Measurements from ENCODE around the gene NUBP2. TPM values are rescaled to one million over a fixed set of nuclear protein-coding genes. Genes with fewer than 3 reads are reported as not detected.

The NUBP2 gene
- total RNA-seq, 1 experiment from 2014 or later = 69.4 TPM

DNA sequence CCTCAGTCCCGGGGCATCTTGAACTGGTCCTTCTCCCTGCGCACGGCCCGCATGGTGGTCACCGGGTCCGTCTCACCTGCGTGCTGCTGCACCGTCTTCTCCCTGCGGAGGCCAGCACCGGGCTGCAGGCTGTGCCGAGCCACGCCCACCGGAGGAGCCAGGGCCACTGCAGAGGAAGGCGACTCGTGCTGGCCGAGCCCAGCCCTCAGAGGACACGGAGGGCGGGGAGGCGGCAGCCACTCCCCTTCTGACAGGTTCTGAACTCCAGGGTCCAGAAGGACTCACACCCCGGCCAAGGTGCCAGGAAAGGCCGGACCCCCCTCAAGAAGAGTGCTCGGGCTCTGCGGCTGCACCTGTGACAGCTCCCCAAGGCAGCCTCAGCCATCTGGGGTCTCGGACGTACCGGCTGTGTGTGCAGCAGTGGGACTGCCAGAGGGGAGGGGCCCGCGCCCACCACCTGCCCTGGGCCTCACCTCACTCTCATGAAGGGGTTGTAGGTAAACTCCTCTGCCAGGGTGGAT, 26.6 kb downstream of the NUBP2 start:
- no peak overlapping the region for H2BK15ac ChIP-seq (ENCODE audit: low read depth, low read length)
- H3K27ac ChIP-seq (ENCODE audit: insufficient read length, low read depth, low read length) = no peak overlapping the region
- Mint-ChIP-seq H3K9me3 (peaks cover 2 to 4% of the 10 kb centered on the region in 2 experiments; a peak in 2 of 5 replicates), H3K27ac (no peak overlapping the region), H3K27me3 (ENCODE audit: low read depth) (no peaks in the 10 kb centered on the region), H3K36me3 (ENCODE audit: insufficient read depth in 1 of 3, low read depth in 3 of 3) (peaks cover 15 to 37% (median 16%) of the 10 kb centered on the region in 3 experiments; a peak in 6 of 7 replicates), H3K4me1 (peaks cover 0 to 3% of the 10 kb centered on the region in 2 experiments; a peak in 2 of 4 replicates), H3K4me3 (no peak overlapping the region)
- H3K4ac ChIP-seq (ENCODE audit: low read depth, low read length) = no peak overlapping the region
- H4K5ac ChIP-seq (ENCODE audit: insufficient read length, low read depth, low read length) = no peak overlapping the region
- no peaks in the 10 kb centered on the region for H3K27me3 ChIP-seq (ENCODE audit: insufficient read depth, low read length)
- no peak overlapping the region for H4K91ac ChIP-seq (ENCODE audit: insufficient read length, low read depth, low read length)
- no peak overlapping the region for H3K4me2 ChIP-seq (ENCODE audit: insufficient read depth, insufficient read length, low read length)
- no peaks in the 10 kb centered on the region for H3K4me1 ChIP-seq (ENCODE audit: insufficient read depth, low read length)
- no peaks in the 10 kb centered on the region for H4K20me1 ChIP-seq (ENCODE audit: control insufficient read depth, insufficient read depth, insufficient read length)
- no peaks in the 10 kb centered on the region for H3K79me1 ChIP-seq (ENCODE audit: insufficient read depth, low read depth, low read length, poor library complexity, severe bottlenecking)
- no peaks in the 10 kb centered on the region for H3K9me3 ChIP-seq (ENCODE audit: control insufficient read depth, low read depth, low read length)
- H2AFZ ChIP-seq (ENCODE audit: low read length) = no peak overlapping the region
- no peak overlapping the region; the same call in 1 of the 2 replicates for H3K14ac ChIP-seq (ENCODE audit: insufficient read depth, low read length)
- H3K23me2 ChIP-seq (ENCODE audit: insufficient read length, low read depth, low read length, poor library complexity, severe bottlenecking) = no peaks in the 10 kb centered on the region
- DNase-seq = peak; percentile 90
- H2BK5ac ChIP-seq (ENCODE audit: insufficient read length, low read length) = no peak overlapping the region
- H3K18ac ChIP-seq (ENCODE audit: insufficient read length, low read depth, low read length) = no peak overlapping the region
- H3K23ac ChIP-seq (ENCODE audit: insufficient read length, low read depth, low read length) = no peak overlapping the region
- no peak overlapping the region for H4K8ac ChIP-seq (replicated peaks; ENCODE audit: insufficient read length, low read depth, low read length)
- no peak overlapping the region for H2BK20ac ChIP-seq (ENCODE audit: low read depth, low read length, poor library complexity, severe bottlenecking)
- WGBS (ENCODE audit: extremely low coverage, insufficient read length, low lambda C conversion rate) = no CpG with 5 or more reads among the region's 28 CpGs
- no peak overlapping the region for H2BK12ac ChIP-seq (ENCODE audit: insufficient read length, low read depth, low read length)
- no peaks in the 10 kb centered on the region for H3K79me2 ChIP-seq (ENCODE audit: insufficient read depth, low read length)
- no peak overlapping the region for H2AK5ac ChIP-seq (ENCODE audit: insufficient read length, low read length)
- H3K56ac ChIP-seq (ENCODE audit: insufficient read length, low read depth, low read length) = no peak overlapping the region
- no peak overlapping the region for H3T11ph ChIP-seq (ENCODE audit: low read length)
- TF ChIP-seq, protein P1, sequence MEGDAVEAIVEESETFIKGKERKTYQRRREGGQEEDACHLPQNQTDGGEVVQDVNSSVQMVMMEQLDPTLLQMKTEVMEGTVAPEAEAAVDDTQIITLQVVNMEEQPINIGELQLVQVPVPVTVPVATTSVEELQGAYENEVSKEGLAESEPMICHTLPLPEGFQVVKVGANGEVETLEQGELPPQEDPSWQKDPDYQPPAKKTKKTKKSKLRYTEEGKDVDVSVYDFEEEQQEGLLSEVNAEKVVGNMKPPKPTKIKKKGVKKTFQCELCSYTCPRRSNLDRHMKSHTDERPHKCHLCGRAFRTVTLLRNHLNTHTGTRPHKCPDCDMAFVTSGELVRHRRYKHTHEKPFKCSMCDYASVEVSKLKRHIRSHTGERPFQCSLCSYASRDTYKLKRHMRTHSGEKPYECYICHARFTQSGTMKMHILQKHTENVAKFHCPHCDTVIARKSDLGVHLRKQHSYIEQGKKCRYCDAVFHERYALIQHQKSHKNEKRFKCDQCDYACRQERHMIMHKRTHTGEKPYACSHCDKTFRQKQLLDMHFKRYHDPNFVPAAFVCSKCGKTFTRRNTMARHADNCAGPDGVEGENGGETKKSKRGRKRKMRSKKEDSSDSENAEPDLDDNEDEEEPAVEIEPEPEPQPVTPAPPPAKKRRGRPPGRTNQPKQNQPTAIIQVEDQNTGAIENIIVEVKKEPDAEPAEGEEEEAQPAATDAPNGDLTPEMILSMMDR (conservative IDR thresholded peaks at IDR 0.05) = peak; percentile 30; the same call in 1 of the 3 replicates
- H2BK120ac ChIP-seq (ENCODE audit: low read depth, low read length, poor library complexity, severe bottlenecking) = no peak overlapping the region
- no peak overlapping the region for H3K9ac ChIP-seq (ENCODE audit: extremely low read depth, insufficient read length, low read length)

Measured in H9 (cell line).